Measurements from ENCODE around the gene P2RX5. TPM values are rescaled to one million over a fixed set of nuclear protein-coding genes. Genes with fewer than 3 reads are reported as not detected.

P2RX5 gene
- total and polyA plus RNA-seq, 2 donors from 2014 or later, result 8.4 TPM; not detected in 1

- Histone ChIP-seq H3K4me1 (ENCODE audit: control insufficient read depth in 2 of 3, insufficient read depth in 2 of 3, low read depth in 1 of 3, low read length in 3 of 3) (no peaks in the 10 kb centered on the region), H3K36me3 (ENCODE audit: control insufficient read depth in 2 of 3, insufficient read depth in 3 of 3, low read length in 3 of 3) (no peaks in the 10 kb centered on the region), H3K27me3 (ENCODE audit: control insufficient read depth, insufficient read depth, low read length) (peaks cover 3% of the 10 kb centered on the region), H3K4me3 (ENCODE audit: low read length in 3 of 3) (no peak overlapping the region), H3K9ac (ENCODE audit: low read length in 3 of 3) (no peak overlapping the region), H3K9me3 (ENCODE audit: control insufficient read depth in 2 of 3, insufficient read depth in 1 of 3, low read length in 3 of 3) (no peaks in the 10 kb centered on the region), H3K27ac (ENCODE audit: low read depth in 2 of 2, low read length in 2 of 2) (no peak overlapping the region)
- intact Hi-C loops (cut with DNase I), result no loop called here
- no peak for TF ChIP-seq CTCF (IDR thresholded peaks at IDR 0.05; ENCODE audit: borderline replicate concordance, extremely low read depth, insufficient read depth)
- FAIRE-seq, result no peak
- peak in 1 of 5 donors; percentile 33 for DNase-seq
These were observed 10.8 kb downstream of the P2RX5 start for GRCh38 chr17:3685174-3685573.

- Histone ChIP-seq H3K36me3 (ENCODE audit: control insufficient read depth in 2 of 3, insufficient read depth in 3 of 3, low read length in 3 of 3) (no peaks in the 10 kb centered on the region), H3K9ac (ENCODE audit: low read length in 3 of 3) (no peak overlapping the region), H3K4me3 (ENCODE audit: low read length in 3 of 3) (no peak overlapping the region), H3K4me1 (ENCODE audit: control insufficient read depth in 2 of 3, insufficient read depth in 2 of 3, low read depth in 1 of 3, low read length in 3 of 3) (no peaks in the 10 kb centered on the region), H3K27ac (ENCODE audit: low read depth in 2 of 2, low read length in 2 of 2) (no peak overlapping the region), H3K27me3 (ENCODE audit: control insufficient read depth, insufficient read depth, low read length) (peaks cover 3% of the 10 kb centered on the region), H3K9me3 (ENCODE audit: control insufficient read depth in 2 of 3, insufficient read depth in 1 of 3, low read length in 3 of 3) (no peaks in the 10 kb centered on the region)
- intact Hi-C loops (cut with DNase I), result no loop called here
- peak; percentile 83 for TF ChIP-seq CTCF (IDR thresholded peaks at IDR 0.05; ENCODE audit: borderline replicate concordance, extremely low read depth, insufficient read depth)
- no peak for FAIRE-seq
- peak in 1 of 5 donors; percentile 62 for DNase-seq
These were observed 12.9 kb downstream of the P2RX5 start for GRCh38 chr17:3683054-3683511.

- H3K9me3 ChIP-seq (ENCODE audit: control insufficient read depth in 2 of 3, insufficient read depth in 1 of 3, low read length in 3 of 3), result no peaks in the 10 kb centered on the region
- H3K27me3 ChIP-seq (ENCODE audit: control insufficient read depth, insufficient read depth, low read length), result peaks cover 3% of the 10 kb centered on the region
- no peak overlapping the region for H3K4me3 ChIP-seq (ENCODE audit: low read length in 3 of 3)
- H3K9ac ChIP-seq (ENCODE audit: low read length in 3 of 3), result no peak overlapping the region
- peak in 1 of 5 donors; percentile 63 for DNase-seq
- TF ChIP-seq CTCF (IDR thresholded peaks at IDR 0.05; ENCODE audit: borderline replicate concordance, extremely low read depth, insufficient read depth), result no peak
- no peak for FAIRE-seq
- intact Hi-C loops (cut with DNase I), result no loop called here
- no peaks in the 10 kb centered on the region for H3K36me3 ChIP-seq (ENCODE audit: control insufficient read depth in 2 of 3, insufficient read depth in 3 of 3, low read length in 3 of 3)
- no peak overlapping the region for H3K27ac ChIP-seq (ENCODE audit: low read depth in 2 of 2, low read length in 2 of 2)
- no peaks in the 10 kb centered on the region for H3K4me1 ChIP-seq (ENCODE audit: control insufficient read depth in 2 of 3, insufficient read depth in 2 of 3, low read depth in 1 of 3, low read length in 3 of 3)
These were observed 13.9 kb downstream of the P2RX5 start for GRCh38 chr17:3682033-3682432.

- FAIRE-seq (no peak), DNase-seq (peak in 1 of 5 donors; percentile 61)
- H3K9ac ChIP-seq (ENCODE audit: low read length in 3 of 3), result no peak overlapping the region
- H3K9me3 ChIP-seq (ENCODE audit: control insufficient read depth in 2 of 3, insufficient read depth in 1 of 3, low read length in 3 of 3), result no peaks in the 10 kb centered on the region
- peaks cover 3% of the 10 kb centered on the region for H3K27me3 ChIP-seq (ENCODE audit: control insufficient read depth, insufficient read depth, low read length)
- TF ChIP-seq CTCF (IDR thresholded peaks at IDR 0.05; ENCODE audit: borderline replicate concordance, extremely low read depth, insufficient read depth), result no peak
- no peak overlapping the region for H3K4me3 ChIP-seq (ENCODE audit: low read length in 3 of 3)
- H3K27ac ChIP-seq (ENCODE audit: low read depth in 2 of 2, low read length in 2 of 2), result no peak overlapping the region
- intact Hi-C loops (cut with DNase I), result no loop called here
- H3K4me1 ChIP-seq (ENCODE audit: control insufficient read depth in 2 of 3, insufficient read depth in 2 of 3, low read depth in 1 of 3, low read length in 3 of 3), result no peaks in the 10 kb centered on the region
- no peaks in the 10 kb centered on the region for H3K36me3 ChIP-seq (ENCODE audit: control insufficient read depth in 2 of 3, insufficient read depth in 3 of 3, low read length in 3 of 3)
These were observed 14.4 kb downstream of the P2RX5 start for GRCh38 chr17:3681565-3681964.

All from kidney (tissue), 14 donors.